Measurements from ENCODE around the gene SEMA7A. TPM values are rescaled to one million over a fixed set of nuclear protein-coding genes. Genes with fewer than 3 reads are reported as not detected.

Gene SEMA7A
- total RNA-seq, 2 experiments from 2014 or later: 48.8 to 51.4 TPM

GRCh38 chr15:74386496-74387140 is 47.1 kb downstream of the SEMA7A start:
- peak overlapping the region; percentile 60 for H3K27ac Mint-ChIP-seq
- no peaks in the 10 kb centered on the region for H3K27me3 Mint-ChIP-seq
- no peak overlapping the region for H3K4me3 Mint-ChIP-seq
- no peaks in the 10 kb centered on the region for H3K9me3 Mint-ChIP-seq
- DNase-seq: no peak
- H3K36me3 Mint-ChIP-seq: peaks cover 2% of the 10 kb centered on the region
- peaks cover 74% of the 10 kb centered on the region for H3K4me1 Mint-ChIP-seq

- no peak for DNase-seq
- no peaks in the 10 kb centered on the region for H3K36me3 Mint-ChIP-seq
- peak overlapping the region; percentile 96 for H3K27ac Mint-ChIP-seq
- no peak overlapping the region for H3K4me3 Mint-ChIP-seq
- H3K27me3 Mint-ChIP-seq: no peaks in the 10 kb centered on the region
- peaks cover 68% of the 10 kb centered on the region for H3K4me1 Mint-ChIP-seq
- H3K9me3 Mint-ChIP-seq: no peaks in the 10 kb centered on the region
Observed at GRCh38 chr15:74385733-74386132, 48.0 kb downstream of the SEMA7A start.

- no peaks in the 10 kb centered on the region for H3K36me3 Mint-ChIP-seq
- peak overlapping the region; percentile 96 for H3K27ac Mint-ChIP-seq
- H3K27me3 Mint-ChIP-seq: no peaks in the 10 kb centered on the region
- H3K4me3 Mint-ChIP-seq: peak overlapping the region; percentile 43
- DNase-seq: peak; percentile 77
- no peaks in the 10 kb centered on the region for H3K9me3 Mint-ChIP-seq
- H3K4me1 Mint-ChIP-seq: peaks cover 67% of the 10 kb centered on the region
Observed at GRCh38 chr15:74384881-74385643, 48.7 kb downstream of the SEMA7A start.

- H3K36me3 Mint-ChIP-seq: no peaks in the 10 kb centered on the region
- no peaks in the 10 kb centered on the region for H3K27me3 Mint-ChIP-seq
- H3K27ac Mint-ChIP-seq: peak overlapping the region; percentile 96
- DNase-seq: no peak
- H3K4me1 Mint-ChIP-seq: peaks cover 67% of the 10 kb centered on the region
- no peaks in the 10 kb centered on the region for H3K9me3 Mint-ChIP-seq
- peak overlapping the region; percentile 43 for H3K4me3 Mint-ChIP-seq
Observed at GRCh38 chr15:74384566-74384880, 49.2 kb downstream of the SEMA7A start.

GRCh38 chr15:74383695-74384565 is 49.8 kb downstream of the SEMA7A start:
- H3K9me3 Mint-ChIP-seq: no peaks in the 10 kb centered on the region
- H3K4me3 Mint-ChIP-seq: peak overlapping the region; percentile 43
- peaks cover 70% of the 10 kb centered on the region for H3K4me1 Mint-ChIP-seq
- H3K27me3 Mint-ChIP-seq: no peaks in the 10 kb centered on the region
- peak; percentile 81 for DNase-seq
- H3K36me3 Mint-ChIP-seq: no peaks in the 10 kb centered on the region
- peak overlapping the region; percentile 96 for H3K27ac Mint-ChIP-seq

- no peaks in the 10 kb centered on the region for H3K9me3 Mint-ChIP-seq
- DNase-seq: no peak
- H3K27me3 Mint-ChIP-seq: no peaks in the 10 kb centered on the region
- H3K36me3 Mint-ChIP-seq: no peaks in the 10 kb centered on the region
- H3K27ac Mint-ChIP-seq: peak overlapping the region; percentile 96
- peaks cover 73% of the 10 kb centered on the region for H3K4me1 Mint-ChIP-seq
- no peak overlapping the region for H3K4me3 Mint-ChIP-seq
Observed at GRCh38 chr15:74383286-74383685, 50.5 kb downstream of the SEMA7A start.

GRCh38 chr15:74382004-74382816 is 51.5 kb downstream of the SEMA7A start:
- Mint-ChIP-seq H3K9me3 (no peaks in the 10 kb centered on the region), H3K4me3 (no peak overlapping the region), H3K27ac (peak overlapping the region; percentile 96), H3K4me1 (peaks cover 78% of the 10 kb centered on the region), H3K27me3 (no peaks in the 10 kb centered on the region), H3K36me3 (no peaks in the 10 kb centered on the region)
- DNase-seq: peak; percentile 76

GRCh38 chr15:74381481-74381880 is 52.3 kb downstream of the SEMA7A start:
- no peak for DNase-seq
- Mint-ChIP-seq H3K27ac (no peak overlapping the region), H3K36me3 (no peaks in the 10 kb centered on the region), H3K4me3 (no peak overlapping the region), H3K4me1 (peaks cover 81% of the 10 kb centered on the region), H3K27me3 (no peaks in the 10 kb centered on the region), H3K9me3 (no peaks in the 10 kb centered on the region)

GRCh38 chr15:74381190-74381453 is 52.6 kb downstream of the SEMA7A start:
- H3K27ac Mint-ChIP-seq: no peak overlapping the region
- H3K4me1 Mint-ChIP-seq: peaks cover 81% of the 10 kb centered on the region

GRCh38 chr15:74380361-74381189 is 53.2 kb downstream of the SEMA7A start:
- H3K27ac Mint-ChIP-seq: no peak overlapping the region
- no peak for DNase-seq
- no peaks in the 10 kb centered on the region for H3K9me3 Mint-ChIP-seq
- H3K27me3 Mint-ChIP-seq: no peaks in the 10 kb centered on the region
- no peak overlapping the region for H3K4me3 Mint-ChIP-seq
- H3K36me3 Mint-ChIP-seq: no peaks in the 10 kb centered on the region
- peaks cover 78% of the 10 kb centered on the region for H3K4me1 Mint-ChIP-seq

More at GRCh38 chr15:74381190-74381453, 52.6 kb downstream of the SEMA7A start:
- Mint-ChIP-seq H3K27me3 (no peaks in the 10 kb centered on the region), H3K9me3 (no peaks in the 10 kb centered on the region), H3K36me3 (no peaks in the 10 kb centered on the region), H3K4me3 (no peak overlapping the region)
- DNase-seq: no peak

GRCh38 chr15:74378848-74379247 is 54.9 kb downstream of the SEMA7A start:
- Mint-ChIP-seq H3K4me1 (peaks cover 73% of the 10 kb centered on the region), H3K4me3 (no peak overlapping the region)
- DNase-seq: peak; percentile 72

GRCh38 chr15:74377831-74378766 is 55.7 kb downstream of the SEMA7A start:
- peak overlapping the region; percentile 84 for H3K27ac Mint-ChIP-seq
- H3K4me3 Mint-ChIP-seq: no peak overlapping the region

More at GRCh38 chr15:74378848-74379247, 54.9 kb downstream of the SEMA7A start:
- Mint-ChIP-seq H3K27me3 (no peaks in the 10 kb centered on the region), H3K27ac (peak overlapping the region; percentile 84), H3K9me3 (no peaks in the 10 kb centered on the region), H3K36me3 (no peaks in the 10 kb centered on the region)

More at GRCh38 chr15:74377831-74378766, 55.7 kb downstream of the SEMA7A start:
- Mint-ChIP-seq H3K27me3 (no peaks in the 10 kb centered on the region), H3K9me3 (no peaks in the 10 kb centered on the region), H3K4me1 (peaks cover 70% of the 10 kb centered on the region), H3K36me3 (no peaks in the 10 kb centered on the region)
- no peak for DNase-seq
